ENCODE measurements around the gene INPP4A.

Gene INPP4A

DNA sequence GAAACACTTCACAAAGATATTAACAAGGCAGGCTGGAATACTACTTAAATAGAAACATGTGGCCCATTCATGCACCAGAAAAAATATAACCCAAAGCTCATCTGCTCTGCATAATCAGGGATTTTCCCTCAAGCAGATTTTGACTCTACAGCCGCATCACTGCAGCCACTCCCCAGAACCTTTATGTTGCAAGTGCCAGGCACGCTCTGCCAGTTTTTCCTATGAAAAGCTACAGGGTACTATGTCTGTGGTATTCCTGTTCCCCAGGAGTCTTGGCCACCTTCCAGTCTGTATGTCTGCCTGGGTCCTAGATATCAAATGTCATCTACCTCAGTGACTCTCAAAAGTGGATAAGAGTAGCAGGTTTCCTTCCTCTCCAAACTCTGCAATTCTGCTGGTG, 159.9 kb downstream of the INPP4A start:
- DNase-seq, result no peak

- no peak for DNase-seq
Observed at GRCh38 chr2:98605076-98605475, 160.4 kb downstream of the INPP4A start.

DNA sequence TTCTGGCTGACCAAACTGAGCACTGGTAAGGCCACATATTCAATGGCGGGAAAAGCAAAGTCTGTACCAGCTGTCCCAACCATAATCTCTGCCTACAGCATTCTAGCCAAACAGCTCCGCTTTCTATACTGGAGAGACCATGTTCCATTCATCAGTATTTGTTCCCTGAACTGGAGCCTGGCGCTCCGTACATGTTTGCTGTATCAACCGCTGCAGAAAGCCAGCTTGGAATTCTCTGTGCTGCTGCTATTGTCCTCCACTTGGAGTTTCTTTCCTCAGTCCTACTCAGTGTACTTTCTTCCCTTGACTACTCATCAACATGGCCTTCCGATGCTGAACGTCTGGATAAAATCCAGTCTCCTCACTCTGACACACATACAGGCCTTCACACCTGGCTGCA, 161.8 kb downstream of the INPP4A start:
- DNase-seq, result no peak

- DNase-seq, result no peak
Observed at GRCh38 chr2:98607104-98607503, 162.4 kb downstream of the INPP4A start.

- no peak for DNase-seq
Observed at GRCh38 chr2:98607741-98608115, 163.1 kb downstream of the INPP4A start.

DNA sequence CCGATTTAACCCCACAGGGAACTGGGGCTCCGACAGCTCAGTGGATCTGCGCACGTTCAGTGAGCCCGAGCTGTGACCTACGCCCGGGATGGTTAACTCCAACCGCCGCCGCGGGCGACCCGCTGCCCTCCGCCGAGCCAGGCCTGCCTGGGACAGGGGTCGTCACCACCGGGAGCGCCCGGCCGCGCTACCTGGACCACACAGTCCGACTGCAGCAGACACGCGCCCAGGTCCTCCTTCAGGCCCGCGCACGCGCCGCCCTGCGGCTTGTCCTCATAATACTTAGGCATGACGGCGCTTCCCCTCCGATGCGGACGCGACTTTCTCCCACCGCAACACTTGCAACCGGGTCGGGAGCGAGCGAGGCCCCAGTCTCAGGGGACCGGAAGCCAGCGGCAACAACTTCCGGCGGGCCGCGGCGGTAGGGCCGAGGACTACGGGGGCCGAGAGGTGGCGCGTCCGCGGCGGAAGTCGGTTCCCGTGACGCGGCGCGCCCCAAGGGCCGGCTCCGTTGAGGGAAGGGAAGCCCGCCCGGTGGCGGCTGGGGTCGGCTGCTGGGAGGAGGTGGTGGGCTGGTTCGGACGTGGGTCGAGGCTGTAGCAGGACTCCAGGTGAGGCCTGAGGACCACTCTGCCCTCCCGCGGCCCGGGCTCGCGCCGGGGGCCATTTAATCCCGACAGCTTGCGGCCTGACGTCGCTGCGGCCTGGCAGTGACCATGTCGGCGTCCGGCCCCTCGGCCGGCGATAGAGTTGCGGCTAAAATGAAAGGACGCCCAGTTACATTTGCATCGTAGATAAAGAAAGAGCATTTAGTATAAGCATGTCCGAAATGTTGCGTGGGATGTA, 163.7 kb downstream of the INPP4A start, which contains the start of the genes COA5 and UNC50:
Gene COA5 (minus strand): TSS at position 397 of the 846 bp plus-strand sequence. CDS start 107 bp downstream, at position 290.
Gene UNC50 (plus strand): TSS at position 474 of the 846 bp plus-strand sequence. CDS start 1,171 bp downstream, outside the sequence.
- DNase-seq, result peak; percentile 92

GRCh38 chr2:98608962-98609604, 164.4 kb downstream of the INPP4A start:
- peak; percentile 33 for DNase-seq

DNA sequence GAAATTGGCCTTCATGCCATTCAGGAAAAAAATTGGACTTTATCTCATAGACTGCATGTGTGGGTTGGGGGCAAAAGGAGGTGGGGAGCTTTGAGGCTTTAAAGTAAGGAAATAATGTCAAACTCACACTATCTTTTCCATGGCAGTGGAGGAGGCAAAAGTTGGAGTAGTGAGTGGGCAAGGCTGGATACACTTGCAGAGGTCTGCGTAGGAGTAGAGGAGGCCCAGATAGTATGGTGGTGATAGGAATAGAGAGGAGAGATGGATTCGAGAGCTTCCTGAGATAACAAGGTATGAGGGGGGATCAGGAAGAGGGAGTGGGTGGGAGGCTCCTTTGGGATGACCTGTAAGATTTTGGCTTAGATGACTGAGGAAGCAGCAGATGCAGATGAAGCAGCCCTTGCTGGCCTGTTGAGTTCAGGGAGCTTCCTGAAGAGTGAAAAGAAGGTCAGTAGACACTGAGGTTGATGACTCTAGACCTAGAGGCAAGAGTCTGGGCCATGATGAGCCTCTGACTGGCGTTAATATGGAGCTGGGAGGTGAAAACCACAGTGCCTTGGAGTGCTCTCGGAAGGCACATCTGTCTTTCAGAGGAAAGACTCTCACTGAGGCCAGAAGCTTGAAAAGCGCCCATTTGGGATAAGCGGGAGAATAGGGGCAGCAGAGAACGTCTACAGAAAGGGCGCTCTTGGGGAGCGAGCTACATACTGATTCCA, 169.5 kb downstream of the INPP4A start:
- no peak for DNase-seq

GRCh38 chr2:98615481-98615880, 170.8 kb downstream of the INPP4A start:
- DNase-seq, result no peak

DNA sequence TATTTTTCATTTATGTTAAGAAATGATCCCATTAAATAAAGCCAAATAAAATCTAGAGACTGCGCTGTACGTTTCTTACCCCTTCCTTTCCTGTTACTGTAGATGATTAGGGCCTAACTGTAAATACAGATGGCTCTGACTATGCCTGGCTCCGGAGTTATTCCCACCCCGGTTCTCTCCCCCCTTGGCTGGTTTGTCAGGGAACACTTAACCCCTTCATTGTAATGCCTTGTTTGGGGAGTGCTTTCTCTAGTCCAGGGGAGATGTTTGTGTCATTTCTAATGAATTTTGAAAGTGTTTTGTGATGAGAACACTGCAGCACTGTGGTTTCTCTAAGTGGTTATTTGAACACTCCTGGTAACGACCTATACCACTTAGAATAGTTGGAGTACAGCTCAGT, 172.5 kb downstream of the INPP4A start:
- no peak for DNase-seq

DNA sequence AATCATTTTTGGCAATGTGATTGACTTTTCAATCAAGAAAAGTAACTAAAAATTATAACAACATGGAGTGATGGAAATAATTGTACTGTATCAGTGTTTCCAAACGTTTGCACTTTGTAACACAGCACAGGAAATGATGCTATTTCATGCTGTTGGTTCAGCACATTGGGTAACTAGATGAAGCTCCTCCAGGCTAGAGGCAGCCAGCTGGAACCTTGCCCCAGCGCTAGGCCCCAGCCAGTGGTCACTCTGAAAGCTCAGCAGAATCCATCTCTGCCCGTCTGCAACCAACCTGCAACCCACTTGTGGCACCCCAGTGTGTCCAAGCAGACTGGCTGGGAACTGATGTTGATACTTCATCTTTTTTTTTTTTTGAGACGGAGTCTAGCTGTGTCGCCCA, 179.0 kb downstream of the INPP4A start:
- no peak for DNase-seq

DNA sequence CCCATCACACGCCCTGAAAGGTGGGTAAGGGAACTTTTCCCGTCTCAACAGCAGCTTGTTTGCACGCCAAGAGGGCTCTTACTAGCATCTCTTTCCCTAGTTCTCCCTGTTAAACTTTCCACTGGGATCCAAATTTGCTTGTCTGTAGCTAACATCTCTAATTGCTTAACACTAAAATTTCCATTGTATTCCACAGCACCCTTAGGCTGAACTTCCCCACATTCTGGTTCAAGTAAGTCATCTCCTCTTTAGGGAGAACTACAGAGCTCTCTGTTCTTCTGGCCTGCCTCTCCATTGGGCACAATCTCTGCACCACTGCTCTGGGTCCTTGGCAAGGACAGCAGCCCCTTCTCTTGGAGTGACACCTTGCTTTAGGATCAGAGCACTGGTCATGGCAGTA, 187.7 kb downstream of the INPP4A start:
- no peak for DNase-seq

DNA sequence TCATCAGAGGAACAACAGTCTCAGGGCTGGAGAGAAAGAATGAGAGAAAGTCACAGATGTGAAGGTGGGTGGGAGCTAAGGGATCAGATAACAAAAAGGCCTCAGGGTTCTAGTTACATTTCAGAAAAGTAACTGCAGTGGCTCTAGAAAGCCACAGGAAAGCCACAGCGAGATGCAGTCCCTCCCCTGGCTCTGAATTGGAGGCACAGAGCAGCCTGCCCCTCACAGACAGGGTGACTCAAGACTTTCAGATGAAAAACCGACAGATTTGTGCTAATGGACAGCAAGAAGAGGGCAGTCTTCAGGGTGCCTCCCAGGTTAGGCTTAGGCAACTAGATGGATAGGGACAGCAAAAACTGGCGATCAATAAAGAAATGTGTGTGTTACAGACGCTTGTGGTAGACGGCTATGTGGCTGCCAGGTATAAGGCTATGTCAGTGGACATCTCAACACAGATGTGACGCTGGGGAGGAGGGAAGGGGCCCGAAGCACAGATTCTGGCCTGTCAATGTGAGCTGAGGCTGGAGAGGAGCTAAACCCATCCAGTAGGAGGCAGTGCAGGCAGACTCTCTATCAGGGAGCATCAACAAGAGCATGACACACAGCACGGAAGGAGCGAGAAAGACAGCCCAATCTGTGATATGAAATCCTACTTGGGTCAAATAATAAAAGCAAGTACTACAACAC, 189.9 kb downstream of the INPP4A start:
- peak; percentile 3 for DNase-seq

- no peak for DNase-seq
Observed at GRCh38 chr2:98637401-98638147, 192.9 kb downstream of the INPP4A start.

GRCh38 chr2:98643496-98644100, 198.9 kb downstream of the INPP4A start:
- DNase-seq, result peak; percentile 16

Measured in fibroblast of skin of right biceps (primary cell).